Gastrocnemius medialis (tissue), 4 donors: ENCODE data around the gene PPFIBP1. TPM values are rescaled to one million over a fixed set of nuclear protein-coding genes. Genes with fewer than 3 reads are reported as not detected.

ENCODE experiments used
- ATAC-seq, 2 donors: fragments of 150-250 bp; one replicate each; pipeline ENCODE4 v1.9.1; 2016
- DNase-seq, 2 donors: peaks; one replicate each; pipeline ENCODE4 v3.0.0-alpha.2; 2019
- H3K27ac ChIP-seq, 4 donors: fragments of 200-600 bp; sonication (generic); 1 replicate in 1 of 4; 2 replicates in 3 of 4; pipeline ENCODE4 v1.5.1; 2016 to 2018; ENCODE audit warnings: mild to moderate bottlenecking in 2 of 4, moderate library complexity in 1 of 4
- H3K27me3 ChIP-seq, 3 donors: fragments of 200-600 bp; sonication (generic) in 2 of 3; 1 replicate in 1 of 3; 2 replicates in 2 of 3; pipeline versions ENCODE4 v1.5.1 to v1.6.0; 2016 to 2019; ENCODE audit warnings: mild to moderate bottlenecking in 1 of 3, moderate library complexity in 1 of 3
- H3K36me3 ChIP-seq, 2 donors: fragments of 200-600 bp; sonication (generic) in 1 of 2; one replicate each; pipeline ENCODE4 v1.5.1; 2017 to 2018
- H3K4me1 ChIP-seq, 2 donors: fragments of 200-600 bp; sonication (generic) in 1 of 2; one replicate each; pipeline ENCODE4 v1.5.1; 2016 to 2017; ENCODE audit warnings: mild to moderate bottlenecking in 2 of 2
- H3K4me3 ChIP-seq, 4 donors: fragments of 200-600 bp; sonication (generic) in 3 of 4; 1 replicate in 1 of 4; 2 replicates in 3 of 4; pipeline ENCODE4 v1.5.1; 2016 to 2019; ENCODE audit warnings: mild to moderate bottlenecking in 2 of 4
- H3K9me3 ChIP-seq, 3 donors: fragments of 200-600 bp; sonication (generic) in 2 of 3; 1 replicate in 1 of 3; 2 replicates in 2 of 3; pipeline ENCODE4 v1.5.1; 2016 to 2019
- POLR2A ChIP-seq, 2 donors: fragments of 450-650 bp; IDR thresholded peaks; one replicate each; pipeline ENCODE4 v1.6.1; 2017; ENCODE audit warnings: antibody characterized with exemption in 2 of 2, mild to moderate bottlenecking in 2 of 2, moderate library complexity in 2 of 2
- in situ Hi-C, 4 donors: fragments of 200-750 bp; cut with MboI; loops; one replicate each; pipeline versions ENCODE4 v1.15.0 to v1.8.0; 2017; ENCODE audit warnings: low sequenced_read_pairs in 4 of 4
- intact Hi-C: fragments of 100-400 bp; cut with DNase I; formaldehyde crosslinking; loops from one replicate; pipeline ENCODE4 v1.15.1; 2023; ENCODE audit warnings: low total_unique reads
- total RNA-seq, 4 donors: library from RNA; depleted of rRNA; stranded (reverse); fragments of >200 nt; gene quantifications; one replicate each; pipeline versions ENCODE4 v1.1.0 to v1.2.3, GENCODE V29; 2016
- TF ChIP-seq, protein P1 (sequence below), 5 experiments: fragments of 450-650 bp in 3 of 5; fragments of 200-600 bp in 2 of 5; sonication (generic) in 2 of 5; IDR thresholded peaks in 4 of 5; conservative IDR thresholded peaks in 1 of 5; 1 replicate in 4 of 5; 2 replicates in 1 of 5; pipeline ENCODE4 v1.5.1; 2016 to 2019; ENCODE audit warnings: antibody characterized with exemption in 5 of 5, mild to moderate bottlenecking in 3 of 5, moderate library complexity in 3 of 5

The PPFIBP1 gene
- total RNA-seq, 4 donors from 2014 or later: 18.3 to 33.2 (median 27.4) TPM

DNA sequence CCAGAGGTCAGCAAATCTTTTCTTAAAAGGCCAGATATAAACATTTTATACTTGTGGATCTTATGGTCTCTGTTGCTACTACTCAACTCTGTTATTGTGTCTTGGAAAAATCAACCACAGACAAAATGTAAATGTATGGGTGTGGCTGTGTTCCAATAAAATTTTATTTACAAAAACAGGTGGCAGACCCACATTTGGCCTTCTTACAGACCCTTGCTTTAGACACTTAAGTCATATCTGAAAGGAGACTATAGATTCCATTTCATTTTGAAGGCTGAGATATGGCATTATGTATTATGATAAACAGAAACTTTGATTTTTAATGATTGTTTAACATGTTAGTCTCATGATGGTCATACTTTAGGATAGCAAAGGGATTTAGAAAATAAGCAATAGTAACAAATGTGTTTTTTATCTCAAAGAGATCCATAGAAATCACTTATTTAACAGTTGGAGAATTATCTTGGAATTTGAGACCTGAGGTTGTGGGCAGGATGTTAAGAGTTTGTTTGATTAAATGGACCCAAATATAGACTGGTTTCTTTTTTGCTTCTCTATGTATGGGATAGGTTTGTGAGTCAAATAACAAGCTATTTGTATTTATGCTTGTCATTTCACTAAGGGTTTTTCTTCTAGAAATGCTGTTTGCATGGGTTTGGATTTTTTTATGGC lies 51.2 kb downstream of the PPFIBP1 start:
- peaks cover 19 to 24% of the 10 kb centered on the region in 2 donors for H3K4me1 ChIP-seq
- no peaks in the 10 kb centered on the region for H3K9me3 ChIP-seq
- no peak for DNase-seq
- H3K27ac ChIP-seq: peak overlapping the region in 3 of 4 donors; percentile 3 to 17 (median 10)
- intact Hi-C loops (no loop called here), in situ Hi-C loops (no loop called here)
- H3K4me3 ChIP-seq: no peak overlapping the region
- no peaks in the 10 kb centered on the region for H3K36me3 ChIP-seq
- no peaks in the 10 kb centered on the region for H3K27me3 ChIP-seq
- ATAC-seq: no peak
- TF ChIP-seq POLR2A (IDR thresholded peaks at IDR 0.05): no peak
- TF ChIP-seq, protein P1, sequence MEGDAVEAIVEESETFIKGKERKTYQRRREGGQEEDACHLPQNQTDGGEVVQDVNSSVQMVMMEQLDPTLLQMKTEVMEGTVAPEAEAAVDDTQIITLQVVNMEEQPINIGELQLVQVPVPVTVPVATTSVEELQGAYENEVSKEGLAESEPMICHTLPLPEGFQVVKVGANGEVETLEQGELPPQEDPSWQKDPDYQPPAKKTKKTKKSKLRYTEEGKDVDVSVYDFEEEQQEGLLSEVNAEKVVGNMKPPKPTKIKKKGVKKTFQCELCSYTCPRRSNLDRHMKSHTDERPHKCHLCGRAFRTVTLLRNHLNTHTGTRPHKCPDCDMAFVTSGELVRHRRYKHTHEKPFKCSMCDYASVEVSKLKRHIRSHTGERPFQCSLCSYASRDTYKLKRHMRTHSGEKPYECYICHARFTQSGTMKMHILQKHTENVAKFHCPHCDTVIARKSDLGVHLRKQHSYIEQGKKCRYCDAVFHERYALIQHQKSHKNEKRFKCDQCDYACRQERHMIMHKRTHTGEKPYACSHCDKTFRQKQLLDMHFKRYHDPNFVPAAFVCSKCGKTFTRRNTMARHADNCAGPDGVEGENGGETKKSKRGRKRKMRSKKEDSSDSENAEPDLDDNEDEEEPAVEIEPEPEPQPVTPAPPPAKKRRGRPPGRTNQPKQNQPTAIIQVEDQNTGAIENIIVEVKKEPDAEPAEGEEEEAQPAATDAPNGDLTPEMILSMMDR (IDR thresholded peaks at IDR 0.05 in 4 of 5, conservative IDR thresholded peaks at IDR 0.05 in 1 of 5): no peak

DNA sequence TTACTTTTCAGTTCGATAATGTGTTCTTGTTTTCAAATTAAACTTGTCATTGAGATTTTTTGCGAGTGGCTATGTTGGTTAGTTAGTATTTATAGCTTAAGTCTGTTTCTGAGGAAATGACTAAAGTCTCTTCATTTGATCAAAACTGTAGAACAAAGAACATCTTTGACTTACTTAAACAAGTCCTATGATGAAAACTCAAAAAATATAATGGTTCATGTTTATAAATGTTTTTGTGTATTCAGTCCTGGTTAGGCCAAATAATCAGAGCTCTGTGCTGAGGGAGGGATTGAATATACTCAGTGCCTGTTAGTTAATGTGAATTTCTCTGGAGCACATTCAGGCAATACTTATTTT lies 51.7 kb downstream of the PPFIBP1 start:
- Histone ChIP-seq H3K36me3 (no peaks in the 10 kb centered on the region), H3K27ac (peak overlapping the region in 2 of 4 donors; percentile 3 to 5), H3K27me3 (no peaks in the 10 kb centered on the region), H3K4me3 (no peak overlapping the region), H3K4me1 (peaks cover 19 to 24% of the 10 kb centered on the region in 2 donors), H3K9me3 (no peaks in the 10 kb centered on the region)
- DNase-seq: no peak
- no peak for ATAC-seq
- intact Hi-C loops (no loop called here), in situ Hi-C loops (no loop called here)
- TF ChIP-seq, protein P1 (IDR thresholded peaks at IDR 0.05 in 4 of 5, conservative IDR thresholded peaks at IDR 0.05 in 1 of 5): no peak
- no peak for TF ChIP-seq POLR2A (IDR thresholded peaks at IDR 0.05)

DNA sequence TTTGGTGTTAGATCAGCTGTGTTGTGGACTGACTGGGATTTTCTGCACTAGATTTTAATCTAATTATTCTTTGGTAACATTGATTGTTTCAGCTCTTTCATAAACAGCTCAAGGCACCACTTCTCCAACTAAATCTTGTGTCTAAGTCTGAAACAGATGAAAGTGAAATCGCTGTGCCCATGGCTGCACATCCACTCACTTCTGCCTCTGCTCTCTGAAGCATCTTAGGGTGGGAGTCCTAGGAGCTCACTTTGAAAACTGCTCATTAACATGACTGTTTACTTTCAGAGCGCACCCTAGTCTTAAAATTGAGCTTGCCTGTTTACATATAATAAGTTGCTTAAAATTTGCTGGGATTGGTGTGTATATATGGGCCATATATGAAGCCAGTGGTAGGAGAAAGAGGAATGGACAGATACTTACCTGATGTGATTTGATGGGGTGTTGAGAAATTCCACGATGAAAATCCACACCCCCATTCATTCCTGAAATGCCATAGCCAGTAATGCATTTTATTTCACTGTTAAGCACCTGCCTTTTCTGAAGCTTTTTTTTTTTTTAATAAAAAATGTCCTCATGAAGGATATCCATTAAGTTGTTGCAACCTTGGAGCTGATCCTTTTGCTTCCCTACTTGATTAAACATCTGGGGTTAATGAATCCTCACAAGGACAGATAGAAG lies 52.8 kb downstream of the PPFIBP1 start:
- H3K27ac ChIP-seq: peak overlapping the region in 2 of 4 donors; percentile 3 to 12
- DNase-seq (no peak), ATAC-seq (no peak)
- peaks cover 20 to 24% of the 10 kb centered on the region in 2 donors for H3K4me1 ChIP-seq
- H3K9me3 ChIP-seq: no peaks in the 10 kb centered on the region
- TF ChIP-seq, protein P1 (IDR thresholded peaks at IDR 0.05 in 4 of 5, conservative IDR thresholded peaks at IDR 0.05 in 1 of 5): no peak
- no peak for TF ChIP-seq POLR2A (IDR thresholded peaks at IDR 0.05)
- intact Hi-C loops (no loop called here), in situ Hi-C loops (no loop called here)
- H3K4me3 ChIP-seq: no peak overlapping the region
- no peaks in the 10 kb centered on the region for H3K27me3 ChIP-seq
- no peaks in the 10 kb centered on the region for H3K36me3 ChIP-seq

DNA sequence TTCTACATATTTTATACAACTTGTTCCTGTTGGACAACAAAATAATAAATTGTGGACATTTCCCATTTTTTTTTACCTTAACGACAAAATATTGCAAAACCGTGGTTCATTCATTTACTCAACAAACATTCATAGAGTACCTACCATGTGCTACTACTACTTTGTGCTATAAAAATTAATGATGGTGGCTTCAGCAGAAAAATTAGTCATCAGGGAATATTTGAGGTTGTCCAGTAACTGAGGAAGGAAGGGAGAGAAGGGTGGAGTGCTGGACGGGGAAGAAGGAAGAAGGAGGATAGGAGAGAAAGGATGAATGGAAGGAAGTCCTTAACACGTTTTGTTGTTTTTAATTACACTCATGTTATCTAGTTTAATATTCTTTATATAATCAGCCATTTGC lies 53.7 kb downstream of the PPFIBP1 start:
- intact Hi-C loops: no loop called here
- no peak for ATAC-seq
- peaks cover 26 to 27% of the 10 kb centered on the region in 2 donors for H3K4me1 ChIP-seq
- DNase-seq: no peak
- H3K9me3 ChIP-seq: no peaks in the 10 kb centered on the region
- no peaks in the 10 kb centered on the region for H3K27me3 ChIP-seq
- no peak for TF ChIP-seq POLR2A (IDR thresholded peaks at IDR 0.05)
- TF ChIP-seq, protein P1 (IDR thresholded peaks at IDR 0.05 in 4 of 5, conservative IDR thresholded peaks at IDR 0.05 in 1 of 5): no peak
- no peak overlapping the region for H3K4me3 ChIP-seq
- H3K36me3 ChIP-seq: no peaks in the 10 kb centered on the region
- H3K27ac ChIP-seq: peak overlapping the region in 2 of 4 donors; percentile 35 to 42
- in situ Hi-C loops: no loop called here
